ENCODE results near the gene SPATA6. TPM values are rescaled to one million over a fixed set of nuclear protein-coding genes. Genes with fewer than 3 reads are reported as not detected.
"Not testable (repeated sequence)": the region's sequence is repeated elsewhere in the genome, so short reads cannot be mapped to it uniquely, and the experiment has no call there.

SPATA6 gene
- total and polyA plus RNA-seq, 2 donors (not counting 3 experiments of a cell fraction or from before 2014, with no cell fraction given): 0.79 to 4.9 TPM

GRCh38 chr1:48277437-48277836 lies 194.6 kb downstream of the SPATA6 start:
- H3K27ac ChIP-seq (ENCODE audit: insufficient read depth, low read depth, low read length); H3K36me3 ChIP-seq (ENCODE audit: control insufficient read depth in 2 of 2, extremely low read depth in 1 of 2, insufficient read depth in 2 of 2, low read length in 2 of 2); DNase-seq (ENCODE audit: low read depth, low spot score); H2AFZ ChIP-seq (ENCODE audit: low read depth, low read length); BruUV-seq (replicated peaks); dilution Hi-C loops (cut with MboI; ENCODE audit: extremely low pct_ligation_motif_present, low sequenced_read_pairs); H3K9ac ChIP-seq (replicated peaks; ENCODE audit: extremely low read depth, insufficient read depth, low read length); H3K9me3 ChIP-seq (replicated peaks; ENCODE audit: control insufficient read depth, insufficient read depth, low read length); H3K4me2 ChIP-seq (ENCODE audit: insufficient read depth, low read length); POLR2A ChIA-PET; H3K4me1 ChIP-seq (ENCODE audit: control insufficient read depth, extremely low read depth, insufficient read depth, low read length); H3K27me3 ChIP-seq (ENCODE audit: control insufficient read depth in 2 of 2, insufficient read depth in 2 of 2, low read length in 2 of 2); H4K20me1 ChIP-seq (replicated peaks; ENCODE audit: control insufficient read depth, extremely low read depth, insufficient read depth, low read length); intact Hi-C loops (cut with micrococcal nuclease); CTCF ChIA-PET; H3K4me3 ChIP-seq (replicated peaks in 1 of 3; ENCODE audit: insufficient read depth in 1 of 3, low read depth in 1 of 3, low read length in 3 of 3); H3K79me2 ChIP-seq (ENCODE audit: control insufficient read depth, insufficient read depth, low read length); FAIRE-seq; H3K9me1 ChIP-seq (replicated peaks; ENCODE audit: control insufficient read depth, extremely low read depth, insufficient read depth, low read length): not testable (repeated sequence)

GRCh38 chr1:48266576-48266975 lies 205.4 kb downstream of the SPATA6 start:
- BruUV-seq (replicated peaks): no TSS peak
- FAIRE-seq: no peak
- no peak overlapping the region for H2AFZ ChIP-seq (ENCODE audit: low read depth, low read length)
- H4K20me1 ChIP-seq (replicated peaks; ENCODE audit: control insufficient read depth, extremely low read depth, insufficient read depth, low read length): no peaks in the 10 kb centered on the region
- ChIA-PET POLR2A (no interaction called here), CTCF (interaction anchor here (1.2 to 2.1 kb wide), 2 partner anchors 16 to 231 kb away, joined by 3 to 5 read pairs; no protein-coding TSS in a partner anchor)
- TF ChIP-seq GATA2 (IDR thresholded peaks at IDR 0.05; ENCODE audit: insufficient read depth, insufficient read length, low read depth, low read length) (no peak), JUN (IDR thresholded peaks at IDR 0.05; ENCODE audit: borderline replicate concordance, insufficient read depth, insufficient read length, low read depth) (no peak), CTCF (IDR thresholded peaks at IDR 0.05; ENCODE audit: extremely low read depth in 1 of 2, insufficient read depth in 1 of 2, low read depth in 1 of 2, low read length in 2 of 2) (no peak), MYC (IDR thresholded peaks at IDR 0.05; ENCODE audit: low read depth, low read length) (no peak), MAX (IDR thresholded peaks at IDR 0.05; ENCODE audit: insufficient read depth, insufficient read length) (no peak), EZH2 (IDR thresholded peaks at IDR 0.05; ENCODE audit: borderline replicate concordance, low read depth, low read length, severe bottlenecking) (no peak), FOS (IDR thresholded peaks at IDR 0.05; ENCODE audit: borderline replicate concordance, insufficient read depth, low read length) (no peak), POLR2AphosphoS5 (IDR thresholded peaks at IDR 0.05; ENCODE audit: insufficient read depth, low read depth, low read length) (no peak), POLR2A (IDR thresholded peaks at IDR 0.05; ENCODE audit: low read depth, low read length) (no peak)
- H3K4me2 ChIP-seq (ENCODE audit: insufficient read depth, low read length): no peak overlapping the region
- H3K9me3 ChIP-seq (replicated peaks; ENCODE audit: control insufficient read depth, insufficient read depth, low read length): no peaks in the 10 kb centered on the region
- no peak overlapping the region for H3K4me3 ChIP-seq (replicated peaks in 1 of 3; ENCODE audit: insufficient read depth in 1 of 3, low read depth in 1 of 3, low read length in 3 of 3)
- intact Hi-C loops (cut with micrococcal nuclease) (no loop called here), dilution Hi-C loops (cut with MboI; ENCODE audit: extremely low pct_ligation_motif_present, low sequenced_read_pairs) (no loop called here)
- H3K79me2 ChIP-seq (ENCODE audit: control insufficient read depth, insufficient read depth, low read length): no peaks in the 10 kb centered on the region
- H3K9me1 ChIP-seq (replicated peaks; ENCODE audit: control insufficient read depth, extremely low read depth, insufficient read depth, low read length): no peaks in the 10 kb centered on the region
- no peaks in the 10 kb centered on the region for H3K4me1 ChIP-seq (ENCODE audit: control insufficient read depth, extremely low read depth, insufficient read depth, low read length)
- no peaks in the 10 kb centered on the region for H3K36me3 ChIP-seq (ENCODE audit: control insufficient read depth in 2 of 2, extremely low read depth in 1 of 2, insufficient read depth in 2 of 2, low read length in 2 of 2)
- no peak overlapping the region for H3K9ac ChIP-seq (replicated peaks; ENCODE audit: extremely low read depth, insufficient read depth, low read length)
- no peak for DNase-seq (ENCODE audit: low read depth, low spot score)
- H3K27ac ChIP-seq (ENCODE audit: insufficient read depth, low read depth, low read length): no peak overlapping the region
- no peaks in the 10 kb centered on the region for H3K27me3 ChIP-seq (ENCODE audit: control insufficient read depth in 2 of 2, insufficient read depth in 2 of 2, low read length in 2 of 2)
